Epithelial cell of proximal tubule (primary cell): ENCODE data around the gene TBRG1. TPM values are rescaled to one million over a fixed set of nuclear protein-coding genes. Genes with fewer than 3 reads are reported as not detected.
A peak's percentile ranks its signal among the peaks of the same experiment; 100 is the strongest.

ENCODE experiments used
- DNase-seq: peaks from one replicate; pipeline ENCODE4 v3.0.0-alpha.2; 2011; ENCODE audit warnings: low read depth
- H3K4me3 ChIP-seq: 2 replicates; pipeline ENCODE4 v1.5.1; 2011; ENCODE audit warnings: low read depth, mild to moderate bottlenecking, low read length
- total RNA-seq: library from RNA; depleted of rRNA; stranded (reverse); fragments of >200 nt; gene quantifications from 2 replicates; pipeline ENCODE4 v1.2.3, GENCODE V29; 2015
- TF ChIP-seq, protein P1 (sequence below): conservative IDR thresholded peaks from 2 replicates; pipeline ENCODE4 v1.5.1; 2012; ENCODE audit warnings: low read depth, mild to moderate bottlenecking, low read length

Gene TBRG1
- total RNA-seq, 1 donor from 2014 or later = 12.6 TPM

GRCh38 chr11:124584681-124585372 is 37.8 kb upstream of the TBRG1 start:
- TF ChIP-seq, protein P1, sequence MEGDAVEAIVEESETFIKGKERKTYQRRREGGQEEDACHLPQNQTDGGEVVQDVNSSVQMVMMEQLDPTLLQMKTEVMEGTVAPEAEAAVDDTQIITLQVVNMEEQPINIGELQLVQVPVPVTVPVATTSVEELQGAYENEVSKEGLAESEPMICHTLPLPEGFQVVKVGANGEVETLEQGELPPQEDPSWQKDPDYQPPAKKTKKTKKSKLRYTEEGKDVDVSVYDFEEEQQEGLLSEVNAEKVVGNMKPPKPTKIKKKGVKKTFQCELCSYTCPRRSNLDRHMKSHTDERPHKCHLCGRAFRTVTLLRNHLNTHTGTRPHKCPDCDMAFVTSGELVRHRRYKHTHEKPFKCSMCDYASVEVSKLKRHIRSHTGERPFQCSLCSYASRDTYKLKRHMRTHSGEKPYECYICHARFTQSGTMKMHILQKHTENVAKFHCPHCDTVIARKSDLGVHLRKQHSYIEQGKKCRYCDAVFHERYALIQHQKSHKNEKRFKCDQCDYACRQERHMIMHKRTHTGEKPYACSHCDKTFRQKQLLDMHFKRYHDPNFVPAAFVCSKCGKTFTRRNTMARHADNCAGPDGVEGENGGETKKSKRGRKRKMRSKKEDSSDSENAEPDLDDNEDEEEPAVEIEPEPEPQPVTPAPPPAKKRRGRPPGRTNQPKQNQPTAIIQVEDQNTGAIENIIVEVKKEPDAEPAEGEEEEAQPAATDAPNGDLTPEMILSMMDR = no peak
- H3K4me3 ChIP-seq = no peak overlapping the region
- no peak for DNase-seq

- TF ChIP-seq, protein P1 = peak; percentile 74
- no peak overlapping the region for H3K4me3 ChIP-seq
- DNase-seq = no peak
Measured at GRCh38 chr11:124586238-124586860, 36.3 kb upstream of the TBRG1 start.

GRCh38 chr11:124591430-124591829 is 31.2 kb upstream of the TBRG1 start:
- H3K4me3 ChIP-seq = no peak overlapping the region
- no peak for DNase-seq
- TF ChIP-seq, protein P1 = no peak

GRCh38 chr11:124592627-124593026 is 30.0 kb upstream of the TBRG1 start:
- TF ChIP-seq, protein P1 = no peak
- no peak overlapping the region for H3K4me3 ChIP-seq
- no peak for DNase-seq

DNA sequence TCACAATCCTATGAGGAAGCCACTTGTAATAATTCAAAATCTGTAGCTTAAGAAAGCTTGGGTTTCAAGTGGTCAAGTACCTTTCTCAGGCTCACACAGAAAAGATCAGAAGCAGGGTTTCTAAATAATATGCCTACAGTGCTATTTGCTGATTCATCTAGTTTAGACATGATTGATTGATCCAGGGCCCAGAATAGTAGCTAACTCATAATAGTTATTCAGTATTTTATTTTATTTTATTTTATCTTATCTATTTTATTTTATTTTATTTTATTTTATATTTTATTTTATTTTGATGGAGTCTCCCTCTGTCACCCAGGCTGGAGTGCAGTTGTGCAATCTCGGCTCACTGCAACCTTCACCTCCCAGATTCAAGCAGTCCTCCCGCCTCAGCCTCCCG is 27.4 kb upstream of the TBRG1 start:
- TF ChIP-seq, protein P1 = no peak
- H3K4me3 ChIP-seq = no peak overlapping the region
- no peak for DNase-seq

GRCh38 chr11:124597626-124598025 is 25.0 kb upstream of the TBRG1 start:
- TF ChIP-seq, protein P1 = no peak
- H3K4me3 ChIP-seq = no peak overlapping the region
- no peak for DNase-seq
